Small intestine (tissue), 16 donors: Measurements from ENCODE around the gene FKBP1C. TPM values are rescaled to one million over a fixed set of nuclear protein-coding genes. Genes with fewer than 3 reads are reported as not detected.
"Not testable (repeated sequence)": the region's sequence is repeated elsewhere in the genome, so short reads cannot be mapped to it uniquely, and the experiment has no call there.

Experiments used
- DNase-seq, 2 donors: peaks; one replicate each; pipeline versions ENCODE4 v3.0.0 to v3.0.0-alpha.2; 2013
- FAIRE-seq: peaks from 2 replicates; lab custom pipeline; 2012; peaks lifted over from hg19 to GRCh38; lab: Jason Lieb, UNC
- H3K27ac ChIP-seq, 3 donors: one replicate each; pipeline ENCODE4 v1.5.1; 2013; ENCODE audit warnings: low read length in 2 of 3, mild to moderate bottlenecking in 2 of 3, control low read depth in 1 of 3, inconsistent platforms in 1 of 3, low read depth in 1 of 3, moderate library complexity in 1 of 3
- H3K27me3 ChIP-seq, 3 donors: one replicate each; pipeline ENCODE4 v1.6.1; 2013; ENCODE audit warnings: low read length in 3 of 3, inconsistent platforms in 1 of 3; ENCODE audit not compliant: control insufficient read depth in 3 of 3, insufficient read depth in 3 of 3
- H3K36me3 ChIP-seq, 3 donors: one replicate each; pipeline ENCODE4 v1.6.1; 2013; ENCODE audit warnings: low read length in 3 of 3, inconsistent platforms in 1 of 3, low read depth in 1 of 3, mild to moderate bottlenecking in 1 of 3, moderate library complexity in 1 of 3; ENCODE audit not compliant: control insufficient read depth in 3 of 3, insufficient read depth in 2 of 3
- H3K4me1 ChIP-seq, 3 donors: one replicate each; pipeline ENCODE4 v1.6.1; 2013; ENCODE audit warnings: low read length in 2 of 3, inconsistent platforms in 1 of 3, low read depth in 1 of 3, mild to moderate bottlenecking in 1 of 3, moderate library complexity in 1 of 3; ENCODE audit not compliant: control insufficient read depth in 3 of 3, insufficient read depth in 2 of 3
- H3K4me3 ChIP-seq, 3 donors: one replicate each; pipeline ENCODE4 v1.5.1; 2013; ENCODE audit warnings: low read length in 3 of 3, control low read depth in 1 of 3, inconsistent platforms in 1 of 3, low read depth in 1 of 3, mild to moderate bottlenecking in 1 of 3, moderate library complexity in 1 of 3
- H3K9me3 ChIP-seq, 2 donors: one replicate each; pipeline ENCODE4 v1.6.1; 2013; ENCODE audit warnings: low read depth in 1 of 2, low read length in 1 of 2; ENCODE audit not compliant: control insufficient read depth in 2 of 2, insufficient read depth in 1 of 2
- WGBS, 3 donors: extraction: QIAGEN DNeasy Blood & Tissue Kit; methylation state at CpG; one replicate each; pipeline ENCODE4 v1.1.7; 2013; 5-methylcytosine and 5-hydroxymethylcytosine counted together
- long read RNA-seq, 10 donors: transcript quantifications; one replicate each; lab custom pipeline, GENCODE V29; 2026
- polyA plus RNA-seq, 4 donors: library from polyadenylated mRNA; stranded (reverse) in 3 of 4; unstranded in 1 of 4; fragments of 200-250 nt in 3 of 4; fragments of 120-200 nt in 1 of 4; gene quantifications; one replicate each; pipeline versions ENCODE4 v1.2.1 to v1.2.3, GENCODE V29; 2013
- donor health status: healthy with polysubstance abuse.
- donor health status: control.
- donor health status: control.
- donor health status: Bipolar disorder and iron deficiency.
- donor health status: healthy.

The FKBP1C gene
- 1 to 10 TPM in 3 of 4 donors, under 1 TPM in 1; 0.45 to 1.4 (median 1.2) TPM for polyA plus RNA-seq
- long read RNA-seq, donor 1, transcript FKBP1C-201 (1 exons, 1,579 nt), result major isoform, 28 of 28 reads
- long read RNA-seq, donor 1, partial matches to known transcripts, result 0 of 28 reads
- long read RNA-seq, donor 1, other reads (novel, unspliced or antisense), result 0 of 28 reads
- long read RNA-seq, donor 2, transcript FKBP1C-201 (1 exons, 1,579 nt), result major isoform, 5 of 5 reads
- long read RNA-seq, donor 2, partial matches to known transcripts, result 0 of 5 reads
- long read RNA-seq, donor 2, other reads (novel, unspliced or antisense), result 0 of 5 reads
- long read RNA-seq, donor 3, transcript FKBP1C-201 (1 exons, 1,579 nt), result major isoform, 19 of 19 reads
- long read RNA-seq, donor 3, partial matches to known transcripts, result 0 of 19 reads
- long read RNA-seq, donor 3, other reads (novel, unspliced or antisense), result 0 of 19 reads
- long read RNA-seq, donor 4, result 0 reads
- long read RNA-seq, donor 5, transcript FKBP1C-201 (1 exons, 1,579 nt), result major isoform, 5 of 5 reads
- long read RNA-seq, donor 5, partial matches to known transcripts, result 0 of 5 reads
- long read RNA-seq, donor 5, other reads (novel, unspliced or antisense), result 0 of 5 reads
- long read RNA-seq, donor 6, transcript FKBP1C-201 (1 exons, 1,579 nt), result major isoform, 19 of 19 reads
- long read RNA-seq, donor 6, partial matches to known transcripts, result 0 of 19 reads
- long read RNA-seq, donor 6, other reads (novel, unspliced or antisense), result 0 of 19 reads
- long read RNA-seq, donor 7, transcript FKBP1C-201 (1 exons, 1,579 nt), result major isoform, 47 of 47 reads
- long read RNA-seq, donor 7, partial matches to known transcripts, result 0 of 47 reads
- long read RNA-seq, donor 7, other reads (novel, unspliced or antisense), result 0 of 47 reads
- long read RNA-seq, donor 8, partial matches to known transcripts, result 0 of 1 reads
- long read RNA-seq, donor 8, other reads (novel, unspliced or antisense), result 0 of 1 reads
- long read RNA-seq, donor 9, transcript FKBP1C-201 (1 exons, 1,579 nt), result major isoform, 10 of 10 reads
- long read RNA-seq, donor 9, partial matches to known transcripts, result 0 of 10 reads
- long read RNA-seq, donor 9, other reads (novel, unspliced or antisense), result 0 of 10 reads
- long read RNA-seq, donor 10, transcript FKBP1C-201 (1 exons, 1,579 nt), result major isoform, 31 of 31 reads
- long read RNA-seq, donor 10, partial matches to known transcripts, result 0 of 31 reads
- long read RNA-seq, donor 10, other reads (novel, unspliced or antisense), result 0 of 31 reads

DNA sequence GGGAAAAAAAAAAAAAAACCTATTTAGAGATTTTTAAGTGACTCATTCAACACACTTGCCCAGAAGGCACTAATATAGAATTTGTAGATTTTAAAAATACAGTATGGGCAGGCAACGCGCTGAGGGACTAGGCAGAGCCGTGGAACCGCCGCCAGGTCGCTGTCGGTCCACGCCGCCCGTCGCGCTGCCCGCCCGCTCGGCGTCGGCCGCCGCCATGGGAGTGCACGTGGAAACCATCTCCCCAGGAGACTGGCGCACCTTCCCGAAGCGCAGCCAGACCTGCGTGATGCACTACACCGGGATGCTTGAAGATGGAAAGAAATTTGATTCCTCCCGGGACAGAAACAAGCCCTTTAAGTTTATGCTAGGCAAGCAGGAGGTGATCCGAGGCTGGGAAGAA, at the start of gene FKBP1C:
Gene FKBP1C, plus strand, starts transcription at position 127 of the 400 bp plus-strand sequence.
- not testable (repeated sequence) for H3K27ac ChIP-seq, H3K27me3 ChIP-seq, FAIRE-seq, DNase-seq, H3K4me1 ChIP-seq, H3K36me3 ChIP-seq, H3K4me3 ChIP-seq
- 92 to 95% (median 95%) methylated on average over 25 to 27 of the region's 27 CpGs for WGBS, 3 donors
- H3K9me3 ChIP-seq, result peaks cover 0 to 22% of the 10 kb centered on the region in 2 donors

DNA sequence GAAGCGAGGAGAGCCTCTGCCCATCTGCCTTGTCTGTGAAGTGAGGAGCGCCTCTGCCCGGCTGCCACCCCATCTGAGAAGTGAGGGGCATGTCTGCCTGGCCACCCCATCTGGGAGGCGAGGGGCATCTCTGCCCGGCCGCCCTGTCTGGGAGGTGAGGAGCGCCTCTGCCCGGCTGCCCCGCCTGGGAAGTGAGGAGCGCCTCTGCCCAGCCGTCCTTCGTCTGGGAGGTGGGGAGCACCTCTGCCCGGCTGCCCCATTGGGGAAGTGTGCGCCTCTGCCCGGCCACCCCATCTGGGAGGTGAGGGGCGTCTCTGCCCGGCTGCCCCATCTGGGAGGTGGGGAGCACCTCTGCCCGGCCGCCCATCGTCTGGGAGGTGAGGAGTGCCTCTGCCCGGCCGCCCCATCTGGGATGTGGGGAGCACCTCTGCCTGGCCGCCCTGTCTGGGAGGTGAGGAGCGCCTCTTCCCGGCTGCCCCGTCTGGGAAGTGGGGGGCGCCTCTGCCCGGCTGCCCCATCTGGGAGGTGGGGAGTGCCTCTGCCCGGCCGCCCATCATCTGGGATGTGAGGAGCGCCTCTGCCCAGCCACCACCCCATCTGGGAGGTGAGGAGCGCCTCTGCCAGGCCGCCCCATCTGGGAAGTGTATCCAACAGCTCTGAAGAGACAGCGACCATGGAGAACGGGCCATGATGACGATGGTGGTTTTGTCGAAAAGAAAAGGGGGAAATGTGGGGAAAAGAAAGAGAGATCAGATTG, 47.0 kb upstream of the FKBP1C start:
- H3K4me3 ChIP-seq, FAIRE-seq, H3K4me1 ChIP-seq, H3K27me3 ChIP-seq, DNase-seq, H3K36me3 ChIP-seq, H3K27ac ChIP-seq: not testable (repeated sequence)
- WGBS, 3 donors, result 85 to 86% (median 86%) methylated on average over 30 to 37 of the region's 37 CpGs
- H3K9me3 ChIP-seq, result peaks cover 0 to 25% of the 10 kb centered on the region in 2 donors

DNA sequence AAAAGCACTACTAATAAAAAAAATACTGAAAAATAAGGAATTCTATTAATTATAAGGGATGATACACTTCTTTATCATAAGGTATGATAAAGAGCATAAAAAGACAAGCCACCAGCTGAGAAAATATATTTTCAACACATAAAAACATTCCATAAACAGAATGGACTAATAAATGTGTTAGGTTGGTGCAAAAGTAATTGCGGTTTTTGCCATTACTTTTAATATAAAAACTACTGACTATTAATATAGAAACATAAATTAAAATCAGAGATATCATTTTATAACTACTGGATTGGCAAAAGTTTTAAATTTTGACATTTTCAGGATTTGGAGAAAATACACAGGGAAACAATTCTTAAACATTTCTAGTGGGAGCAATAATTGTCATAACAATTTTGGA, 37.1 kb upstream of the FKBP1C start:
- Histone ChIP-seq H3K9me3 (no peaks in the 10 kb centered on the region), H3K4me1 (no peaks in the 10 kb centered on the region), H3K27me3 (no peaks in the 10 kb centered on the region), H3K27ac (no peak overlapping the region), H3K4me3 (no peak overlapping the region), H3K36me3 (no peaks in the 10 kb centered on the region)
- 70 to 79% (median 73%) methylated on average over 1 of the region's 1 CpG for WGBS, 3 donors
- DNase-seq (no peak), FAIRE-seq (no peak)

DNA sequence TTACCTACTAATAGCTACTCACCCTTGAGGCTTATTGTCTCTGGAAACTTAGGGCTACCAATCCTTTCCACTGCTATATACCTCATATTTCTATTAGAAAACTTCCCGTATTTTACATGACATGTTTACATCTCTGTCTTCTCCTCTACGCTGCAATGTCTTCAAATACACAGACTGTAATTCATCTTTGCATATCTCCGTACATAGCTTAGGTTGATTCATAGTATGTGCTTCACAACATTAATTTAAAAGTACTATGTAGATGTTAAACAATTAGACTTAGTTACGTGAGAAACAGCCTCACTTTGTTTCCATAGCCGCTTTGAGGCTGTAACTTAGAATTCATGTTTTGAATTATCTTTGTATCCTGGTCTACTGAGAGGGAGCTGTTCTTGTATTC, 35.1 kb upstream of the FKBP1C start:
- DNase-seq, result no peak

DNA sequence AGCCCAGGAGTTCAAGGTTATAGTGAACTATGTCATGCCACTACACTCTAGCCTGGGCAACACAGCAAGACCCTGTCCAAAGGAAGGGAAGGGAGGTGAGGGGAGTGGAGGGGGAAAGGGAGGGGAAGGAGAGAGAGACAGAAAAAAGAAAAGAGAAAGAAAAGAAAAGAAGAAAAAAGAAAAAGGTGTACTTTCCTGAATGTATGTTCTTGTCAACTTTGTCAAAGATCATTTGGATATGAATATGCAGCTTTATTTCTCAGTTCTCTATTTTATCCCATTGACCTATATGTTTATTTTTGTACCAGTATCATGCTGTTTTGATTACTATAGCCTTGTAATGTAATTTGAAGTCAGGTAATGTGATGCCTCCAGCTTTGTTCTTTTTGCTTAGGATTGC, 30.9 kb upstream of the FKBP1C start:
- no peaks in the 10 kb centered on the region for H3K27me3 ChIP-seq
- FAIRE-seq (no peak), DNase-seq (no peak)
- H3K36me3 ChIP-seq, result no peaks in the 10 kb centered on the region
- no peak overlapping the region for H3K4me3 ChIP-seq
- H3K4me1 ChIP-seq, result no peaks in the 10 kb centered on the region
- H3K27ac ChIP-seq, result no peak overlapping the region
- no peaks in the 10 kb centered on the region for H3K9me3 ChIP-seq

More for the DNA sequence above, 35.1 kb upstream of the FKBP1C start:
- Histone ChIP-seq H3K36me3 (no peaks in the 10 kb centered on the region), H3K4me3 (no peak overlapping the region), H3K9me3 (no peaks in the 10 kb centered on the region), H3K4me1 (no peaks in the 10 kb centered on the region), H3K27me3 (no peaks in the 10 kb centered on the region), H3K27ac (no peak overlapping the region)
- WGBS, 3 donors, result 71 to 85% (median 79%) methylated on average over 5 of the region's 5 CpGs
- no peak for FAIRE-seq

DNA sequence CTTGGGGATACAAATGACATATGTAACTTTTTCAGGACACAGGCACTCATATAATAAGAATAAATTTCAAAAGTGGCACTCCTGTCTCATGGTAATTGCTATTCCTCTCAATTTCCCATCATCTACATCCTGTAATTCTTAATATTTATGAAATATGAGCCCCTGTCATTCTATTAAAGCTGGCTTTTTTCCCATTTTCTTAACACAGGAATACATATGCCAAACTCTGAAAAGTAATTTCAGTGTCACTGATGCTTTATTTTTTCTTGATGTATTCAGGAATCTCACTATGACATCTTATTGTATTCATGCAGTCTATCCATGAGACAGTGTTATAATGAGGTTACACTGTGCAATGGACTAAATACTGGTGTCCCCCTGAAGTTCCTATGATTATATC, 24.3 kb upstream of the FKBP1C start:
- Histone ChIP-seq H3K9me3 (no peaks in the 10 kb centered on the region), H3K27me3 (no peaks in the 10 kb centered on the region), H3K36me3 (no peaks in the 10 kb centered on the region), H3K27ac (no peak overlapping the region), H3K4me1 (no peaks in the 10 kb centered on the region), H3K4me3 (no peak overlapping the region)
- DNase-seq, result no peak
- no peak for FAIRE-seq

DNA sequence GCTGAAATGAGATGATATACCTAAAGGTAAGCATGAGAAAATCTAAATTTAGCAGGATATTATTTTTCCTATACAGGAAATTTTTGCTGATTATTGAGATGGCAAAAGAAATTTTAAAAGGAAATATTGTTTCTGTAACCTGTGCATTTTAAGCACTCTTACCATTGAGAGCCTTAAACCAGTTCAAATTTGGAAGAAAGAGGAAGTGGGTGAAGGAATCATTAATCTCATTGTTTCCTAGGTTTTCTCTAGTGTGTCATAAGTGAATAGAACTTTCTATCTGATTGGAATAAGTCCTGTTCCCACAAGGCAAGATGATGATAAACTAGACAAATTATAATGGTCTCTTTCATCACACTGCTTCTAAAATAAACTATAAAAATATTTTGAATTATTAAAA, 22.4 kb upstream of the FKBP1C start:
- no peaks in the 10 kb centered on the region for H3K27me3 ChIP-seq
- H3K27ac ChIP-seq, result no peak overlapping the region
- no peak overlapping the region for H3K4me3 ChIP-seq
- DNase-seq, result no peak
- H3K36me3 ChIP-seq, result no peaks in the 10 kb centered on the region
- no peaks in the 10 kb centered on the region for H3K9me3 ChIP-seq
- no peak for FAIRE-seq
- no peaks in the 10 kb centered on the region for H3K4me1 ChIP-seq
